Pons (tissue), 1 donor: ENCODE measurements around the gene MASP1.
"Not testable (repeated sequence)": the region's sequence is repeated elsewhere in the genome, so short reads cannot be mapped to it uniquely, and the experiment has no call there.

Experiments
- DNase-seq: peaks from one replicate; pipeline ENCODE4 v3.0.0-alpha.2; 2016; ENCODE audit warnings: low spot score

MASP1 gene

DNA sequence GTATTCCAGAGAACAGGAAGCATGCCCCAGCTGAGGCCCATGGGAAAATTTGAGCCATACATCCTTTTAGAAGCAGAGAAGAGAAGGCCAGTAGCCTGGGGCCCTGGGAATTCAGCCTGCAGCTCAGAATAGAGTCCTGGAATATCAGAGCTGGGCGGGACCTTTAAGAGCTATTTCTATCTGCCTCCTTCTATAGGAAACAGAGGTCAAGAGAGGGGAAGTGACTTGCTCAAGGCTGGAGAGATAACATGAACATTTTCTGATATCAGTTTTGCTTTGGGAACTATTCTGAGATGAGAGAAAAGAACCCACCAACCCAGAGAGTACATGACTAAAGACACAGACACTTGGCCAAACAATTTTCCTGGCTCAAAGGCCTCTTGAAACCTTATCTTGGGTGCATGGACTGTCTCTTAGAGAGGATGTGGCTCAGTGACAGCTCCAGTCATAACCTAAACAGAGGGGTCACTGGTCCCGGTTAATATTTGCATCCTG, 26.0 kb downstream of the MASP1 start:
- DNase-seq = no peak

- no peak for DNase-seq
These were observed 26.6 kb downstream of the MASP1 start for GRCh38 chr3:187264911-187265310.

GRCh38 chr3:187264021-187264420, 27.5 kb downstream of the MASP1 start:
- DNase-seq = no peak

- DNase-seq = no peak
These were observed 28.3 kb downstream of the MASP1 start for GRCh38 chr3:187263270-187263669.

- no peak for DNase-seq
These were observed 29.2 kb downstream of the MASP1 start for GRCh38 chr3:187262360-187262759.

DNA sequence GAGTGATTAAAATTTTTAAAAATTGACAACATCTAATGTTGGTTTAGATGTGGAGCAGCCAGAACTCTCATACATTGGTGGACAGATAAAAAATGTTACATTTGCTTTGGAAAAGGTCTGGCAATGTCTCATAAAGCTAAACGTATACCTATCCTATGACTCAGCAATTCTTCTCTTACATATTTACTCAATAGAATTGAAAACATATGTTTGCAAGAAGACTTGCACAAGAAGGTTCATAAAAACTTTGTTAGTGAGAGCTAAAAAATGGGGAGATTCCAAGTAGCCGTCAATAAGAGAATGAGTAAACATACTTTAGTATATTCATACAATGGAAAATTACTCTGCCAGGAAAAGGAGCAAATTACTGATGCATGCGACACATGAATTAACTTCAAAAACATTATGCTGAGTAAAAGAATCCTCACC, 30.0 kb downstream of the MASP1 start:
- no peak for DNase-seq

- DNase-seq = no peak
These were observed 32.4 kb downstream of the MASP1 start for GRCh38 chr3:187259171-187259570.

DNA sequence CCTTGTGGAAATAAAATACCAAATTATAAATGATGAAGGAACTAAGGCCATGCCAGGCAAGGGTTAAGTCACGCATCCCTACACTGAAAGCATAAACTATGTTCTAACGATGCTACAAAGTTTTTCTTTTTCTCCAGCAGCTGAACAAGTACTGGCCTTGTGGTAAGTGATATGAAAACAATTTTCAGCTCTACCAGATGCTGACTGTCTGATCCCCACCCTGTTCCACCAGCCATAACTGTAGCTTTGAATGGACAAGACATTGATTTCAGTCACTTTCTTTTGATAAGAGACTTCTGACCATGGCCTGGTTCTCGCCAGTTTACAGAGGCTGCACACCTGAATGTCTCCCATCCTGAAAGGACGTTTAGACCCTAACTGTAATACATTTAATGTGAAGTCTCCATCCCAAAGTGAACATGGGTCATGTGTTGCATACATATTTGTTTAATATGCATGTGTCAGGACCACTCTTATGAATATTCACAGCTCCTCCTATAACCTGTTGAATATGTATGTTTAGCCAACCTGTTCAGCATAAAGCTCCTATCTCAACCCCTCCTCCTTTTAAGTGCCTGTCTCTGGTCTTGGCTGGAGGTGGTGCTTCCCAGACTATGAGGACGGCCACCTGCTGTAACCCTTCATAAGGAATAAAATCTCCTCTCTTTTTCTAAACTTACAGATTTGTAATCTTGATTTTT, 33.4 kb downstream of the MASP1 start:
- DNase-seq = no peak

DNA sequence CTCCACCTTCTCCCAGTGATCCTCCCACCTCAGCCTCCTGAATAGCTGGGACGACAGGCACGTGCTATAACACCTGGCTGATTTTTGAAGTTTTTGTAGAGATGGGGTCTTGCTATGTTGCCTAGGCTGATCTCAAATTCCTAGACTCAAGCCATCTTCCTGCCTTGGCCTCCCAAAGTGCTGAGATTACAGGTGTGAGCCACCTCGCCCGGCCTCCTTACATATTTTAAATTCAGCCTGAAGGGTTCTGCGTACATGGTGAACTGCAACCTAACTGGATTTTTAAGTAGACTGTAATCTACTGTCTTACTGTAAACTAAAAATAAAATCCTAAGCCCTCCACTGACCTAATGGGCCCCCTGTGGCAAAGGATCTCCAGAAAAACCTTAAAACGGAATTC, 34.1 kb downstream of the MASP1 start:
- no peak for DNase-seq

DNA sequence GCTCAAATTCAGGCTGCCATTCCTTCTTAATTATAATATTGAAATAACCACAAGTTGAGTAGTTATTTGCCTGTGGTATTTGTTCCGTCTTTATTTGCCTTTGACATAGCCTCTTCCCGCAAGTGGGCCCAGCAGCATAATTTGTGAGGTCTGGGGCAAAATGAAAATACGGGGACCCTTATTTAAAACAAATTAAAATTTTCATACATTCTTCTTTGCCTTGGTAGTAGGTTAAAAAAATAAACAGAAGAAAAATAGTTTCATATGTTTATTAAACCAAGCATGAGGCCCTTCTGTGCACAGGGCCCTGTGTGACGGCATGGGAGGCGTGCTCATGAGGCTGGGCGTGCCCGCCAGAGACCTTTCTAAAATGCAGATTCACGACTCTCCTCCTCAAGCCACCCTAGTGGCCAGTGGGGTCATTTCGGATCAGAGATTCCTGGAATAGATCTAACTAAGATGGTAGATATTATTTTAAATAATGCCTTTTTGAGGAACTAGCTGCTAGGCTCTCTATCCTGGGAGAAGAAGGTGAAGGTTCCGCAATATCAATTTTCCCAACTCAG, 35.4 kb downstream of the MASP1 start:
- DNase-seq = no peak

DNA sequence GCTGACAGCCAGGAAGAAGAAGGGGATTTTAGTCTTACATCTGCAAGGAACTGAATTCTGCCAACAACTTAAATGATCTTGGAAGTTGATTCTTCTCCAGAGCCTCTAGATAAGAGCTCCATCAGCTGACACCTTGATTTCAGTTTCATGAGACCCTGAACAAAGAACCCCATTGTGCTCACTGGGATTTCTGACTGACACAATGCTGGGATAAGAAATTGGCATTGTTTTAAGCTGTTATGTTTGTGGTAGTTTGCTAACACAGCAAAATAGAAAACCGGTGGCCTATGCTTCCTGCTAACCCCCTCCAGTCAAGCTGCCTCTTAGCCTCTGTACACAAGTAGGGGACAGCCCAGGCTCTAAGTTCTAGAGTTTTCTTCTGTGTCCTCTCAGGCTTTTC, 36.2 kb downstream of the MASP1 start:
- peak; percentile 92 for DNase-seq

- DNase-seq = peak; percentile 21
These were observed 39.2 kb downstream of the MASP1 start for GRCh38 chr3:187252311-187252710.

DNA sequence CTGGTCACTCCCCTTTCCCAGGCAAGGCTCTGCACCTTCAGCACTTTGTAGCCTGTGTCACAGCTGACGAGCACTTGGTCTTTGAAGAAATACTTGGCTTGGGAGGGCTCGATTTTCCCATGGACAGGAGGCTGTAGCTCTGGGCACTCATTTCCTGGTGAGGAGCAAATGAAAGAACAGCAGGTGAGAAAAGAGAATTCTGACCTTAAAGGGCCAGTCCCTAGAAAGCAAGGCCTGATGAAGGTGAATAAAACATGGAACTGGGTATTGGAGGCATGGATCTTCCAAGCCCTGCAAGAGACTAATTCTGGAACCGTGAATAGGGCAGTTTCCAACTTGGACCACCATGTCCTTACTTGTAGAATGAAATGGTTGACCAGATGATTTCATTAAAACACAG, 39.9 kb downstream of the MASP1 start:
- DNase-seq = no peak

GRCh38 chr3:187247398-187247797, 44.1 kb downstream of the MASP1 start:
- DNase-seq = no peak

DNA sequence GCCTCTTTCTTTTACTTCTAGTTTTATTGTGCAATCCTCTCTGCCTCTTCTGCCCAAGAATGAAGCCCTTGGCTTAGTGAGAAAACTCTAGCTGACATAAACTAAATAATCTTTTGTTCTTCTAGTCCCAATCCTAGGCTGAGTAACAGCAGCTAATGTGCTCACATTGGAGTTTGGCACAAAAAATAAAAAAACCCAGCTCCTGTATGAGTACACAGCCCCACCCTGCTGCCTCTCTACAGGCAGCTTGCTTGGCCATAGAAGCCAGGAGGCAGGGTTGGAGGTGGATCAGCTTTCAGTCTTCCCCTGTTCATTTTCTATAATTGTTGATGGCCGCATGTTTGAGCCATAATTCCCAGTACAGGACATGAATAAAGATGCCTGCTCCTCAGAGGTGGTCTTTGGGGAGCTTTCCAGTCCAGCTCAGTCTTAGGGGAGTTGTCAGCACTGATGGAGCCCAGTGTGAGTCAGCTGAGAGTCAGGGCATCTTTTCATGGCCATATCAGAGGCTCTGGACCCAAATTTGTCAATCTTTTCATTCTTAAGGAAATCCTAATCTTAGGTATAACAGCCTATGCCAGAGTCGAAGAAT, 47.5 kb downstream of the MASP1 start:
- DNase-seq = no peak

GRCh38 chr3:187242900-187243299, 48.6 kb downstream of the MASP1 start:
- DNase-seq = no peak

DNA sequence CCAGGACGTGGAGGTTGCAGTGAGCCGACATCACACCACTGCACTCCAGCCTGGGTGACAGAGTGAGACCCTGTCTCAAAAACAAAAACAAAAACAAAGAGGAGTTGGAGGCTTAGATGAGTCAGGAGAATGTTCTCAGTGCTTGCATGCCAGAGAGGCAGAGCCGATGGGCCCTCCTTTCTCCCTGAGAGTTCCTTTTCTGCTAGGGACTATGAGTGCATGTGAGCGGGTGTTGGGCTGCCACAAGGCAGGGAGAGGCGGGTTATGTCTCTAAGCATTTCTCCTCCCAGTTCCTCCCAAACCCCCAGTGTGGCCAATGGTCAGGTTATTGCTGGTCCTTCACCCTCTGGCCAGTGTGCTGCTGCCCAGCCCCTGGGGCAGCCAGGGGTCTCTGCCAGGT, 49.1 kb downstream of the MASP1 start:
- DNase-seq = no peak

- DNase-seq = not testable (repeated sequence)
These were observed 52.7 kb downstream of the MASP1 start for GRCh38 chr3:187238835-187239234.

DNA sequence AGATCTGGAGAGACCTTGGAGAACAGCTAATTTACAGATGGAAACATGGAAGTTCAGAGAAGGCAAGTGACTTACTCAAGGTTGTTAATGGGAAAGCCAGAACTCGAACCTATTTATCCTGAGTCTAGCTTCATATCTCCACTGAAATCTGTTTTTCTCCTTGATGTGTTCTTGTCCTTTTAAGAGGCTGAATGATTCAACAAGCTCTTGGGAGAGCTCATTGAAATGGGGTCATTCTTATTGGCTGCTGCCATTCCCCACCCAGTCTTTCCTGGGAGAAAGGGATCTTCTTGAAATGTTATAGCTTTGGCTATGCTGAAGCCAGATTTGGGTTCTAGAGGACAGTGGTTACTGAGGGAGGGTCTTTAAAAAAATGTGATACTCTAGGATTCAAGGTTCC, 53.3 kb downstream of the MASP1 start:
- DNase-seq = no peak

DNA sequence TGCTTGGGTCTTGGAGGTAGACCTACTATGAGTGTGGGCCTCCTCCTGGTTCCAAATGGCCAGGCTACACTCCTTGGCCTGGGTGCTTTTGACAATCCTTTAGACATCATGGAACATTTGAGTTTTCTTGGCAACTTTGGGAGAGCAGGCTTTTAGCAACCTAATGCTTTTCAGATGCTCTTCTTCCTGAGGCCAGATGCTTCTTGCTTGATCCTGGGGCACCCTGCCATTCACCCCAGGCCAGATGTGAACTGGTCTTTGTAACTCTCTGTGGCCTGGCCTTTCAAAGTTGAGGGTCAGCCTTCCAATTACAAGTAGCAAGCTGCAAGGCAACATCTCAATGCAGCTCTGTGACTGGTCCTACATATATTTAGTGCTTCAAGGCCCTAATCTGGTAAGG, 53.8 kb downstream of the MASP1 start:
- no peak for DNase-seq

DNA sequence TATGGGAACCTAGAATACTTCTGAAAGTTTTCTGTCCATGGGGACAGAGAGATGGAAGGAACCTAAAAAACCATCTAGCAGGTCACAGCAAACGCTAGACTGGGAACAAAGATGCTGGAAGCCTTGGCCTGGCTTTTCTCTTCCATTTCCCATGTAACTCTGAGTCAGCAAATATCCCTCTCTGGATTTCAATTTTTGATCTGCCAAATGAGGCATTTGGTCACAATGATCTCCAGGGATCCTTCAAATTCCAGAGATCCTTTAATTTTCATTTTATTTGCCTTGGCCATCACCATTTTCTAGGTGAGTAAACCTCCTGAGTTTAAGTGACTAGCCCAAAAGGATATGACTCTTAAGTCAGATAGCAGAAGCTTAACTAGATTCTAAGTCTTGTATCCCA, 54.6 kb downstream of the MASP1 start:
- no peak for DNase-seq

GRCh38 chr3:187230011-187230410, 61.5 kb downstream of the MASP1 start:
- DNase-seq = no peak

- DNase-seq = no peak
These were observed 62.8 kb downstream of the MASP1 start for GRCh38 chr3:187228740-187229139.
